SJCRH30 (cell line): ENCODE data around the gene MTMR2. TPM values are rescaled to one million over a fixed set of nuclear protein-coding genes. Genes with fewer than 3 reads are reported as not detected.
"Not testable (repeated sequence)": the region's sequence is repeated elsewhere in the genome, so short reads cannot be mapped to it uniquely, and the experiment has no call there.

Source experiments
- DNase-seq, 2 experiments: peaks; one replicate each; pipeline ENCODE4 v3.0.0-alpha.2; 2015 to 2020
- H3K27ac ChIP-seq: fragments of 250-450 bp; sonication (Bioruptor Pico); 2 replicates; pipeline ENCODE4 v1.5.1; 2020; ENCODE audit warnings: mild to moderate bottlenecking, moderate library complexity
- H3K27me3 ChIP-seq: fragments of 250-450 bp; sonication (Bioruptor Pico); 2 replicates; pipeline ENCODE4 v1.5.1; 2020; ENCODE audit warnings: mild to moderate bottlenecking, moderate library complexity
- H3K36me3 ChIP-seq: fragments of 250-450 bp; sonication (Bioruptor Pico); 2 replicates; pipeline ENCODE4 v1.5.1; 2020; ENCODE audit warnings: mild to moderate bottlenecking, moderate library complexity
- H3K4me1 ChIP-seq: fragments of 250-450 bp; sonication (Bioruptor Pico); 2 replicates; pipeline ENCODE4 v1.5.1; 2020; ENCODE audit warnings: mild to moderate bottlenecking, moderate library complexity
- H3K4me3 ChIP-seq: fragments of 250-450 bp; sonication (Bioruptor Pico); 2 replicates; pipeline ENCODE4 v1.5.1; 2020; ENCODE audit warnings: mild to moderate bottlenecking, moderate library complexity
- H3K9me3 ChIP-seq: fragments of 250-450 bp; sonication (Bioruptor Pico); replicated peaks from 2 replicates; pipeline ENCODE4 v1.5.1; 2020; ENCODE audit warnings: mild to moderate bottlenecking, moderate library complexity
- total RNA-seq: library from RNA; depleted of rRNA; stranded (reverse); fragments of >200 nt; shearing (Covaris generic); gene quantifications from 2 replicates; pipeline ENCODE4 v1.2.3, GENCODE V29; 2014

The MTMR2 gene
- total RNA-seq, 1 experiment from 2014 or later: 26.4 TPM

- Histone ChIP-seq H3K27ac (peak overlapping the region; percentile 65), H3K4me1 (peaks cover 31% of the 10 kb centered on the region), H3K4me3 (no peak overlapping the region), H3K27me3 (no peaks in the 10 kb centered on the region), H3K36me3 (peaks cover 47% of the 10 kb centered on the region), H3K9me3 (no peaks in the 10 kb centered on the region)
- DNase-seq: peak; percentile 65 to 88
Measured at GRCh38 chr11:95835351-95835750, 88.6 kb downstream of the MTMR2 start.

- Histone ChIP-seq H3K27ac (no peak overlapping the region), H3K9me3 (no peaks in the 10 kb centered on the region), H3K27me3 (no peaks in the 10 kb centered on the region), H3K4me3 (no peak overlapping the region), H3K36me3 (peaks cover 50% of the 10 kb centered on the region), H3K4me1 (peaks cover 31% of the 10 kb centered on the region)
- DNase-seq: no peak
Measured at GRCh38 chr11:95833378-95833777, 90.5 kb downstream of the MTMR2 start.

GRCh38 chr11:95832763-95833162 is 91.1 kb downstream of the MTMR2 start:
- no peak overlapping the region for H3K4me3 ChIP-seq
- H3K27ac ChIP-seq: no peak overlapping the region
- DNase-seq: no peak
- H3K27me3 ChIP-seq: no peaks in the 10 kb centered on the region
- H3K36me3 ChIP-seq: peaks cover 47% of the 10 kb centered on the region
- H3K9me3 ChIP-seq: no peaks in the 10 kb centered on the region
- H3K4me1 ChIP-seq: peaks cover 31% of the 10 kb centered on the region

- Histone ChIP-seq H3K9me3 (no peaks in the 10 kb centered on the region), H3K4me3 (no peak overlapping the region), H3K4me1 (peaks cover 30% of the 10 kb centered on the region), H3K27ac (peak overlapping the region; percentile 49), H3K36me3 (peaks cover 39% of the 10 kb centered on the region), H3K27me3 (no peaks in the 10 kb centered on the region)
- DNase-seq: peak in 1 of 2 experiments; percentile 27
Measured at GRCh38 chr11:95831198-95831883, 92.6 kb downstream of the MTMR2 start.

GRCh38 chr11:95829580-95830259 is 94.2 kb downstream of the MTMR2 start:
- Histone ChIP-seq H3K27me3 (no peaks in the 10 kb centered on the region), H3K4me3 (no peak overlapping the region), H3K27ac (no peak overlapping the region), H3K9me3 (no peaks in the 10 kb centered on the region), H3K36me3 (peaks cover 39% of the 10 kb centered on the region), H3K4me1 (peaks cover 16% of the 10 kb centered on the region)
- DNase-seq: no peak

GRCh38 chr11:95827696-95828095 is 96.2 kb downstream of the MTMR2 start:
- Histone ChIP-seq H3K9me3 (no peaks in the 10 kb centered on the region), H3K36me3 (peaks cover 33% of the 10 kb centered on the region), H3K27me3 (no peaks in the 10 kb centered on the region), H3K4me3 (no peak overlapping the region), H3K4me1 (peaks cover 14% of the 10 kb centered on the region), H3K27ac (no peak overlapping the region)
- no peak for DNase-seq

GRCh38 chr11:95821640-95822039 is 102.3 kb downstream of the MTMR2 start:
- Histone ChIP-seq H3K9me3 (no peaks in the 10 kb centered on the region), H3K27me3 (no peaks in the 10 kb centered on the region), H3K36me3 (peaks cover 23% of the 10 kb centered on the region), H3K4me1 (no peaks in the 10 kb centered on the region), H3K27ac (no peak overlapping the region), H3K4me3 (no peak overlapping the region)
- no peak for DNase-seq

- no peaks in the 10 kb centered on the region for H3K9me3 ChIP-seq
- no peak overlapping the region for H3K4me3 ChIP-seq
- H3K27me3 ChIP-seq: no peaks in the 10 kb centered on the region
- DNase-seq: no peak
- H3K27ac ChIP-seq: no peak overlapping the region
- no peaks in the 10 kb centered on the region for H3K4me1 ChIP-seq
- H3K36me3 ChIP-seq: peaks cover 10% of the 10 kb centered on the region
Measured at GRCh38 chr11:95816037-95816436, 107.9 kb downstream of the MTMR2 start.

- H3K9me3 ChIP-seq, DNase-seq, H3K27me3 ChIP-seq, H3K4me3 ChIP-seq, H3K4me1 ChIP-seq, H3K36me3 ChIP-seq, H3K27ac ChIP-seq: not testable (repeated sequence)
Measured at GRCh38 chr11:95811052-95811451, 112.9 kb downstream of the MTMR2 start.

GRCh38 chr11:95806464-95806863 is 117.4 kb downstream of the MTMR2 start:
- not testable (repeated sequence) for DNase-seq, H3K4me1 ChIP-seq, H3K27ac ChIP-seq, H3K4me3 ChIP-seq, H3K27me3 ChIP-seq, H3K9me3 ChIP-seq
- H3K36me3 ChIP-seq: peaks cover 22% of the 10 kb centered on the region

- DNase-seq: no peak
- Histone ChIP-seq H3K9me3 (no peaks in the 10 kb centered on the region), H3K27me3 (no peaks in the 10 kb centered on the region), H3K4me1 (no peaks in the 10 kb centered on the region), H3K4me3 (no peak overlapping the region), H3K36me3 (peaks cover 26% of the 10 kb centered on the region), H3K27ac (no peak overlapping the region)
Measured at GRCh38 chr11:95805869-95806268, 118.0 kb downstream of the MTMR2 start.

- H3K4me3 ChIP-seq: no peak overlapping the region
- H3K4me1 ChIP-seq: no peaks in the 10 kb centered on the region
- no peaks in the 10 kb centered on the region for H3K27me3 ChIP-seq
- H3K9me3 ChIP-seq: no peaks in the 10 kb centered on the region
- DNase-seq: no peak
- H3K27ac ChIP-seq: no peak overlapping the region
- H3K36me3 ChIP-seq: peaks cover 27% of the 10 kb centered on the region
Measured at GRCh38 chr11:95803973-95804372, 119.9 kb downstream of the MTMR2 start.

- Histone ChIP-seq H3K27ac (no peak overlapping the region), H3K27me3 (no peaks in the 10 kb centered on the region), H3K4me3 (no peak overlapping the region), H3K36me3 (peaks cover 27% of the 10 kb centered on the region), H3K4me1 (no peaks in the 10 kb centered on the region), H3K9me3 (no peaks in the 10 kb centered on the region)
- no peak for DNase-seq
Measured at GRCh38 chr11:95802806-95803205, 121.1 kb downstream of the MTMR2 start.

- Histone ChIP-seq H3K4me3 (no peak overlapping the region), H3K9me3 (no peaks in the 10 kb centered on the region), H3K4me1 (no peaks in the 10 kb centered on the region), H3K36me3 (peaks cover 20% of the 10 kb centered on the region), H3K27me3 (no peaks in the 10 kb centered on the region), H3K27ac (no peak overlapping the region)
- DNase-seq: no peak
Measured at GRCh38 chr11:95800438-95800837, 123.5 kb downstream of the MTMR2 start.

GRCh38 chr11:95799546-95799945 is 124.4 kb downstream of the MTMR2 start:
- Histone ChIP-seq H3K27me3 (no peaks in the 10 kb centered on the region), H3K4me1 (no peaks in the 10 kb centered on the region), H3K4me3 (no peak overlapping the region), H3K27ac (no peak overlapping the region), H3K36me3 (peaks cover 15% of the 10 kb centered on the region; the same call in 1 of the 2 replicates), H3K9me3 (no peaks in the 10 kb centered on the region)
- DNase-seq: no peak

GRCh38 chr11:95796501-95796900 is 127.4 kb downstream of the MTMR2 start:
- no peak for DNase-seq
- no peak overlapping the region for H3K4me3 ChIP-seq
- no peak overlapping the region for H3K27ac ChIP-seq

More at GRCh38 chr11:95796501-95796900, 127.4 kb downstream of the MTMR2 start:
- no peaks in the 10 kb centered on the region for H3K9me3 ChIP-seq
- H3K4me1 ChIP-seq: 0 out of 2 replicates have a peak, but pooled peaks cover 3% of the 10 kb centered on the region
- no peaks in the 10 kb centered on the region for H3K27me3 ChIP-seq
- H3K36me3 ChIP-seq: peaks cover 5% of the 10 kb centered on the region; the same call in 1 of the 2 replicates
